DND-41 (cell line): Measurements from ENCODE around the gene TMEM181.

Experiments
- ATAC-seq: fragments of 200-7000 bp; cut with Tn5 transposase; 3 replicates; pipeline ENCODE4 v1.9.1; 2021; ENCODE audit warnings: low read depth; ENCODE audit not compliant: insufficient read depth
- DNase-seq: peaks from one replicate; pipeline ENCODE4 v3.0.0-alpha.2; 2020
- H2AFZ ChIP-seq: 2 replicates; pipeline ENCODE4 v1.6.0; 2012; ENCODE audit warnings: low read depth, low read length
- H3K27ac ChIP-seq: 2 replicates; pipeline ENCODE4 v1.5.1; 2012; ENCODE audit warnings: low read length, inconsistent platforms
- H3K27me3 ChIP-seq: fragments of 200-600 bp; sonication (generic); 2 replicates; pipeline ENCODE4 v1.6.0; 2012; ENCODE audit warnings: low read length, mild to moderate bottlenecking, inconsistent platforms; ENCODE audit not compliant: insufficient read depth, poor library complexity
- H3K36me3 ChIP-seq: 2 replicates; pipeline ENCODE4 v1.5.1; 2012; ENCODE audit warnings: low read length, inconsistent platforms; ENCODE audit not compliant: insufficient read depth
- H3K4me1 ChIP-seq: 2 replicates; pipeline ENCODE4 v1.5.1; 2012; ENCODE audit warnings: mild to moderate bottlenecking, low read length; ENCODE audit not compliant: insufficient read depth
- H3K4me2 ChIP-seq: 2 replicates; pipeline ENCODE4 v1.6.0; 2012; ENCODE audit warnings: mild to moderate bottlenecking, moderate library complexity, low read length, inconsistent platforms; ENCODE audit not compliant: insufficient read depth
- H3K4me3 ChIP-seq, 2 experiments: fragments of 200-600 bp in 1 of 2; shearing (Covaris generic) in 1 of 2; 2 replicates each; pipeline ENCODE4 v1.5.1; 2012 to 2016; ENCODE audit warnings: inconsistent platforms in 2 of 2, low read length in 2 of 2, mild to moderate bottlenecking in 2 of 2, low read depth in 1 of 2, moderate library complexity in 1 of 2
- H3K79me2 ChIP-seq: 2 replicates; pipeline ENCODE4 v1.6.0; 2012; ENCODE audit warnings: low read length, inconsistent platforms; ENCODE audit not compliant: insufficient read depth
- H3K9ac ChIP-seq: 2 replicates; pipeline ENCODE4 v1.6.0; 2012; ENCODE audit warnings: low read depth, mild to moderate bottlenecking, inconsistent platforms, low read length, moderate library complexity
- H3K9me3 ChIP-seq: 2 replicates; pipeline ENCODE4 v1.5.1; 2012; ENCODE audit warnings: low read length, moderate library complexity, mild to moderate bottlenecking, inconsistent platforms; ENCODE audit not compliant: insufficient read depth, severe bottlenecking
- H4K20me1 ChIP-seq: 2 replicates; pipeline ENCODE4 v1.6.0; 2012; ENCODE audit warnings: low read length; ENCODE audit not compliant: insufficient read depth
- EZH2 ChIP-seq: IDR thresholded peaks from 3 replicates; pipeline ENCODE4 v1.6.1; 2012; ENCODE audit warnings: borderline replicate concordance, low read depth, mild to moderate bottlenecking, moderate library complexity, low read length, inconsistent platforms; ENCODE audit not compliant: severe bottlenecking
- TF ChIP-seq, protein P1 (sequence below): IDR thresholded peaks from 2 replicates; pipeline ENCODE4 v1.5.1; 2012; ENCODE audit warnings: borderline replicate concordance, low read length, moderate library complexity, mild to moderate bottlenecking; ENCODE audit not compliant: poor library complexity, severe bottlenecking; ENCODE audit errors: extremely low read depth

Gene TMEM181

DNA sequence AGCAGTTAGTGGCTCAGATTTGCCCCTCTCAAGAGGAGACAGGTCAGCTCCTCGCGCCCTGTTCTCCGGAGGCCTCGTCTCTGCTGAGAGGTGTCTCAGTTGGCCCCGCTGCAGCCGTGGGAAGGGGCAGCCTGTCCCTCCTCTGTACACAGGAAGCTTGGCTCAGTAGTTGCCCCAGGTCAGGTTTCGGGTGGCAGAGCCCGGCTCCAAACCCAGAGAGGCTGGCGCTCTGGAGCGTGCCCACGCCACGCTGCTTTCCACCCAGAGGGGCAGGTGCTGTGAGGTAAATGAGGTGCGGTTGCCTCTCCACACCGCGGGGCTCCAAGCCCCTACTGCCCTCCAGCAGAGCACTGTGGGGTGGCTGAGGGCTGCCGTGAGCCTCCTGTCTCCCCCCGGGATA lies 68.7 kb downstream of the TMEM181 start:
- Histone ChIP-seq H3K9me3 (no peaks in the 10 kb centered on the region), H3K27ac (no peak overlapping the region), H3K4me3 (no peak overlapping the region), H2AFZ (no peak overlapping the region), H3K4me2 (no peak overlapping the region), H4K20me1 (peaks cover 23% of the 10 kb centered on the region; the same call in 1 of the 2 replicates), H3K4me1 (no peaks in the 10 kb centered on the region), H3K9ac (no peak overlapping the region), H3K36me3 (peaks cover 93% of the 10 kb centered on the region), H3K27me3 (no peaks in the 10 kb centered on the region), H3K79me2 (no peaks in the 10 kb centered on the region)
- no peak for ATAC-seq
- no peak for DNase-seq
- no peak for TF ChIP-seq EZH2
- TF ChIP-seq, protein P1, sequence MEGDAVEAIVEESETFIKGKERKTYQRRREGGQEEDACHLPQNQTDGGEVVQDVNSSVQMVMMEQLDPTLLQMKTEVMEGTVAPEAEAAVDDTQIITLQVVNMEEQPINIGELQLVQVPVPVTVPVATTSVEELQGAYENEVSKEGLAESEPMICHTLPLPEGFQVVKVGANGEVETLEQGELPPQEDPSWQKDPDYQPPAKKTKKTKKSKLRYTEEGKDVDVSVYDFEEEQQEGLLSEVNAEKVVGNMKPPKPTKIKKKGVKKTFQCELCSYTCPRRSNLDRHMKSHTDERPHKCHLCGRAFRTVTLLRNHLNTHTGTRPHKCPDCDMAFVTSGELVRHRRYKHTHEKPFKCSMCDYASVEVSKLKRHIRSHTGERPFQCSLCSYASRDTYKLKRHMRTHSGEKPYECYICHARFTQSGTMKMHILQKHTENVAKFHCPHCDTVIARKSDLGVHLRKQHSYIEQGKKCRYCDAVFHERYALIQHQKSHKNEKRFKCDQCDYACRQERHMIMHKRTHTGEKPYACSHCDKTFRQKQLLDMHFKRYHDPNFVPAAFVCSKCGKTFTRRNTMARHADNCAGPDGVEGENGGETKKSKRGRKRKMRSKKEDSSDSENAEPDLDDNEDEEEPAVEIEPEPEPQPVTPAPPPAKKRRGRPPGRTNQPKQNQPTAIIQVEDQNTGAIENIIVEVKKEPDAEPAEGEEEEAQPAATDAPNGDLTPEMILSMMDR, result no peak

DNA sequence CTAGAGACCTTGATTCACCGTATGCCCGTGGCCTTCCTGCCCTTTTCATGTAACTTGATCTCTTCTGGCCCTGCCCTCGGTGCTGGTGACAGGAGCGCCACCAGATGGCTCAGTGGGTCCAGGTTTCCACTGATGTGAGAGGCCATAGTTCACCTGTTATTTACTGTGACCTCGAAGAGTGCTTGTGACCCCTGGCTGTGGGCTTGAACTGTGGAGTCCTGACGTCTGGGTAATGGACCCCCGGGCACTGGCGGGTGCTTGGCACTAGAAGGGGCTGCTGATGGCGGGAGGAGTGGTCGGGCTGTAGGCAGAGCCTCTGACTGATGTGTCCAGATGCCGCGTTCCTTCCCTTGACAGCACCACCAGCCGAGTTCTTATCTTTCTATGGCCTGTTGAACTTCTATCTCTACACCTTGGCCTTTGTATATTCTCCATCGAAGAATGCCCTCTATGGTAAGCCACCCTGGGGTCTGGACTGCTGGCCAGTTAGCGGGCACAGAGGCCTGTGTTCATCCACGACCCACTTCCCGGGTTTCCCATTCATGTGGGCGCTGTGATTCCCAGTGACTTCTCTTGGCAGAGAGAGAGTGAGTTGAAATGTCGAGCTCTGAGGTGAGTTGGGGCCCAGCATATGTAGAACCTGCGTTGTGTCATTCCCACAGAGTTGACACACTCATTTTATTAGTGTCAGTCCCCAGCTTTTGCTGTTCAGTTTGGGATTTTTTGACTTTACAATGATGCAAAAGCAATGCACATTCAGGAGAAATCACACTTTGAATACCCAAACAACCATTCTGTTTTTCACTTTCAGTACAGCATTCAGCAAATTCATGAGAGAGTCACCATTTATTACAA lies 69.7 kb downstream of the TMEM181 start:
- H3K27me3 ChIP-seq, result no peaks in the 10 kb centered on the region
- DNase-seq (no peak), ATAC-seq (no peak)
- no peak overlapping the region for H3K9ac ChIP-seq
- no peak overlapping the region for H3K4me3 ChIP-seq
- no peak overlapping the region for H3K4me2 ChIP-seq
- peaks cover 19% of the 10 kb centered on the region; the same call in 1 of the 2 replicates for H4K20me1 ChIP-seq
- H2AFZ ChIP-seq, result no peak overlapping the region
- H3K4me1 ChIP-seq, result no peaks in the 10 kb centered on the region
- no peaks in the 10 kb centered on the region for H3K9me3 ChIP-seq
- H3K79me2 ChIP-seq, result no peaks in the 10 kb centered on the region
- TF ChIP-seq, protein P1, result peak; percentile 20
- no peak for TF ChIP-seq EZH2
- H3K27ac ChIP-seq, result no peak overlapping the region
- H3K36me3 ChIP-seq, result peaks cover 83% of the 10 kb centered on the region

DNA sequence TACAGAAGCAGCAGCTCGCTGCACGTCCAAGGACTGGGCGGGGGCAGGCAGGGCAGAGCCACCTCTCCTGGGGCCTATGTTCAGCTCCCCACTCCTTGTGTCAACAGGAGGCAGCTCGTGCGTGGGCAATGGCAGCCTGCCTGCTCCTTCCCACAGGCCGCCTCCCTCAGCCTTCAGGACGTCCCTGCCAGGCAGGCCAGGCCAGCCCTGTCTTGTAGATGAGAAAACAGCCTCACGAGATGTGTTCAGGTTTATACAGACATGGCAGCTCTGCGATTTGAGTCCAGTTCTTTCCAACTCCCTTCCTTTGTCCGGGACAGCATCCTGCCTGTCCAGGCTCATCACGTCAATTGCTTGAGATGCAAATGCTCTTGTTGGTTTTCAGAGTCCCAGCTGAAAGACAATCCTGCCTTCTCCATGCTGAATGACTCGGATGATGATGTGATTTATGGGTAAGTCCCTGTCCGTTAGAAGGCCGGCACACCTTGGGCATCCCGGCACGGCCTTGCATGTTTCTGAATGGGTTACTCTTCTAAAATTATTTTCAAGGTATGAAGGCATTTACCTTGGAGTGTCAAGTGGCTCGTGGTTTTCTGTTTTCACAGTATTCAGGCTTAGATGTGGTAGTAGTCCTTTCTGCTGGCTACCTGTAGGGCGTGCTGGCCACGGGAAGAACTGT lies 71.2 kb downstream of the TMEM181 start:
- Histone ChIP-seq H3K4me2 (no peak overlapping the region), H3K27ac (no peak overlapping the region), H3K79me2 (no peaks in the 10 kb centered on the region), H2AFZ (no peak overlapping the region), H3K36me3 (peaks cover 73% of the 10 kb centered on the region), H3K4me3 (no peak overlapping the region), H3K9ac (no peak overlapping the region), H4K20me1 (peaks cover 12% of the 10 kb centered on the region; the same call in 1 of the 2 replicates), H3K4me1 (no peaks in the 10 kb centered on the region), H3K27me3 (no peaks in the 10 kb centered on the region), H3K9me3 (no peaks in the 10 kb centered on the region)
- DNase-seq (no peak), ATAC-seq (no peak)
- TF ChIP-seq, protein P1, result no peak
- TF ChIP-seq EZH2, result no peak
